ENCODE data around the gene NCR1.
"Not testable (repeated sequence)": the region's sequence is repeated elsewhere in the genome, so short reads cannot be mapped to it uniquely, and the experiment has no call there.

NCR1 gene
- total RNA-seq = 0.06 to 10.8 (median 0.58) reads per million in 9 experiments

- peaks cover 7% of the 10 kb centered on the region for H3K36me3 Mint-ChIP-seq (ENCODE audit: insufficient read depth)
- peak within 1 kb of the TSS; percentile 69 to 80 for H3K27ac Mint-ChIP-seq
- peak within 1 kb of the TSS; percentile 59 to 77 for H3K4me3 Mint-ChIP-seq
- peaks cover 0 to 2% of the 10 kb centered on the region in 2 donors for H3K9me3 Mint-ChIP-seq
- DNase-seq (peak in 2 of 3 experiments; percentile 8 to 35), ATAC-seq (replicated peaks) (peak; percentile 83)
- peaks cover 0 to 9% of the 10 kb centered on the region in 2 donors for H3K27me3 Mint-ChIP-seq
- H3K4me1 Mint-ChIP-seq (ENCODE audit: low read depth in 2 of 2) = peaks cover 0 to 10% of the 10 kb centered on the region in 2 donors
Measured at GRCh38 chr19:54905803-54906511, at the start of gene NCR1. TSS of gene NCR1 (plus strand) at chr19:54906148. CDS start at chr19:54906188, 40 bp downstream.

GRCh38 chr19:54858476-54858875 is 47.5 kb upstream of the NCR1 start:
- not testable (repeated sequence) for DNase-seq; H3K9me3 Mint-ChIP-seq; H3K4me3 Mint-ChIP-seq; ATAC-seq (replicated peaks); H3K36me3 Mint-ChIP-seq (ENCODE audit: insufficient read depth); H3K27ac Mint-ChIP-seq; H3K4me1 Mint-ChIP-seq (ENCODE audit: low read depth in 2 of 2)
- H3K27me3 Mint-ChIP-seq = peaks cover 34 to 43% of the 10 kb centered on the region in 2 donors

GRCh38 chr19:54859421-54859820 is 46.5 kb upstream of the NCR1 start:
- not testable (repeated sequence) for ATAC-seq (replicated peaks); H3K4me1 Mint-ChIP-seq (ENCODE audit: low read depth in 2 of 2); DNase-seq; H3K9me3 Mint-ChIP-seq; H3K27ac Mint-ChIP-seq; H3K4me3 Mint-ChIP-seq; H3K36me3 Mint-ChIP-seq (ENCODE audit: insufficient read depth)
- peaks cover 28 to 43% of the 10 kb centered on the region in 2 donors for H3K27me3 Mint-ChIP-seq

- not testable (repeated sequence) for H3K4me1 Mint-ChIP-seq (ENCODE audit: low read depth in 2 of 2); H3K4me3 Mint-ChIP-seq; H3K36me3 Mint-ChIP-seq (ENCODE audit: insufficient read depth); DNase-seq; H3K9me3 Mint-ChIP-seq; H3K27ac Mint-ChIP-seq; ATAC-seq (replicated peaks)
- H3K27me3 Mint-ChIP-seq = peaks cover 47 to 57% of the 10 kb centered on the region in 2 donors
Measured at GRCh38 chr19:54863459-54863858, 42.5 kb upstream of the NCR1 start.

GRCh38 chr19:54871696-54872095 is 34.3 kb upstream of the NCR1 start:
- ATAC-seq (replicated peaks) = no peak
- Mint-ChIP-seq H3K4me1 (ENCODE audit: low read depth in 2 of 2) (no peaks in the 10 kb centered on the region), H3K27me3 (peaks cover 3 to 25% of the 10 kb centered on the region in 2 donors), H3K4me3 (no peak overlapping the region), H3K36me3 (ENCODE audit: insufficient read depth) (no peaks in the 10 kb centered on the region), H3K27ac (no peak overlapping the region), H3K9me3 (no peaks in the 10 kb centered on the region)
- DNase-seq = no peak

- Mint-ChIP-seq H3K27ac (no peak within 1 kb of the TSS), H3K36me3 (ENCODE audit: insufficient read depth) (no peaks in the 10 kb centered on the region), H3K27me3 (peaks cover 0 to 11% of the 10 kb centered on the region in 2 donors), H3K4me3 (no peak within 1 kb of the TSS), H3K4me1 (ENCODE audit: low read depth in 2 of 2) (no peaks in the 10 kb centered on the region), H3K9me3 (no peaks in the 10 kb centered on the region)
- DNase-seq (no peak), ATAC-seq (replicated peaks) (no peak)
Measured at GRCh38 chr19:54873990-54874389, 32.0 kb upstream of the NCR1 start, which contains the start of gene FCAR. TSS of gene FCAR (plus strand) at chr19:54874235. CDS start at chr19:54874290, 55 bp downstream.

GRCh38 chr19:54875506-54875905 is 30.4 kb upstream of the NCR1 start:
- Mint-ChIP-seq H3K27ac (no peak overlapping the region), H3K9me3 (no peaks in the 10 kb centered on the region), H3K27me3 (peaks cover 7 to 18% of the 10 kb centered on the region in 2 donors), H3K36me3 (ENCODE audit: insufficient read depth) (no peaks in the 10 kb centered on the region), H3K4me3 (no peak overlapping the region), H3K4me1 (ENCODE audit: low read depth in 2 of 2) (no peaks in the 10 kb centered on the region)
- DNase-seq = no peak
- no peak for ATAC-seq (replicated peaks)

- ATAC-seq (replicated peaks) (no peak), DNase-seq (no peak)
- H3K4me3 Mint-ChIP-seq = no peak overlapping the region
- H3K4me1 Mint-ChIP-seq (ENCODE audit: low read depth in 2 of 2) = peaks cover 0 to 5% of the 10 kb centered on the region in 2 donors
- no peak overlapping the region for H3K27ac Mint-ChIP-seq
- H3K9me3 Mint-ChIP-seq = no peaks in the 10 kb centered on the region
- H3K27me3 Mint-ChIP-seq = peaks cover 18 to 21% of the 10 kb centered on the region in 2 donors
- peaks cover 3% of the 10 kb centered on the region for H3K36me3 Mint-ChIP-seq (ENCODE audit: insufficient read depth)
Measured at GRCh38 chr19:54877471-54877870, 28.5 kb upstream of the NCR1 start.

- H3K4me3 Mint-ChIP-seq = no peak overlapping the region
- peaks cover 9% of the 10 kb centered on the region for H3K36me3 Mint-ChIP-seq (ENCODE audit: insufficient read depth)
- H3K27me3 Mint-ChIP-seq = peaks cover 18 to 19% of the 10 kb centered on the region in 2 donors
- H3K9me3 Mint-ChIP-seq = no peaks in the 10 kb centered on the region
- no peak for DNase-seq
- peaks cover 0 to 8% of the 10 kb centered on the region in 2 donors for H3K4me1 Mint-ChIP-seq (ENCODE audit: low read depth in 2 of 2)
- H3K27ac Mint-ChIP-seq = no peak overlapping the region
- ATAC-seq (replicated peaks) = no peak
Measured at GRCh38 chr19:54881884-54882283, 24.1 kb upstream of the NCR1 start.

GRCh38 chr19:54882758-54883157 is 23.2 kb upstream of the NCR1 start:
- no peaks in the 10 kb centered on the region for H3K9me3 Mint-ChIP-seq
- DNase-seq (no peak), ATAC-seq (replicated peaks) (peak; percentile 35)
- peaks cover 0 to 8% of the 10 kb centered on the region in 2 donors for H3K4me1 Mint-ChIP-seq (ENCODE audit: low read depth in 2 of 2)
- H3K4me3 Mint-ChIP-seq = peak overlapping the region; percentile 8 to 24
- H3K27me3 Mint-ChIP-seq = peaks cover 18 to 19% of the 10 kb centered on the region in 2 donors
- peaks cover 10% of the 10 kb centered on the region for H3K36me3 Mint-ChIP-seq (ENCODE audit: insufficient read depth)
- H3K27ac Mint-ChIP-seq = peak overlapping the region in 1 of 2 donors; percentile 65

- H3K27ac Mint-ChIP-seq = peak overlapping the region in 1 of 2 donors; percentile 65
- ATAC-seq (replicated peaks) (no peak), DNase-seq (no peak)
- peaks cover 18 to 19% of the 10 kb centered on the region in 2 donors for H3K27me3 Mint-ChIP-seq
- peak overlapping the region; percentile 8 to 24 for H3K4me3 Mint-ChIP-seq
- H3K4me1 Mint-ChIP-seq (ENCODE audit: low read depth in 2 of 2) = peaks cover 0 to 8% of the 10 kb centered on the region in 2 donors
- H3K36me3 Mint-ChIP-seq (ENCODE audit: insufficient read depth) = peaks cover 10% of the 10 kb centered on the region
- no peaks in the 10 kb centered on the region for H3K9me3 Mint-ChIP-seq
Measured at GRCh38 chr19:54883228-54883627, 22.7 kb upstream of the NCR1 start.

- DNase-seq (no peak), ATAC-seq (replicated peaks) (no peak)
- H3K9me3 Mint-ChIP-seq = no peaks in the 10 kb centered on the region
- H3K4me1 Mint-ChIP-seq (ENCODE audit: low read depth in 2 of 2) = no peaks in the 10 kb centered on the region
- no peaks in the 10 kb centered on the region for H3K27me3 Mint-ChIP-seq
- peaks cover 7% of the 10 kb centered on the region for H3K36me3 Mint-ChIP-seq (ENCODE audit: insufficient read depth)
- no peak overlapping the region for H3K27ac Mint-ChIP-seq
- H3K4me3 Mint-ChIP-seq = no peak overlapping the region
Measured at GRCh38 chr19:54888239-54888638, 17.7 kb upstream of the NCR1 start.

GRCh38 chr19:54889566-54889965 is 16.4 kb upstream of the NCR1 start:
- no peaks in the 10 kb centered on the region for H3K9me3 Mint-ChIP-seq
- H3K4me1 Mint-ChIP-seq (ENCODE audit: low read depth in 2 of 2) = no peaks in the 10 kb centered on the region
- no peaks in the 10 kb centered on the region for H3K27me3 Mint-ChIP-seq
- no peak overlapping the region for H3K27ac Mint-ChIP-seq
- no peak overlapping the region for H3K4me3 Mint-ChIP-seq
- ATAC-seq (replicated peaks) (no peak), DNase-seq (no peak)
- peaks cover 7% of the 10 kb centered on the region for H3K36me3 Mint-ChIP-seq (ENCODE audit: insufficient read depth)

- ATAC-seq (replicated peaks) (no peak), DNase-seq (no peak)
- Mint-ChIP-seq H3K4me1 (ENCODE audit: low read depth in 2 of 2) (no peaks in the 10 kb centered on the region), H3K9me3 (no peaks in the 10 kb centered on the region), H3K27me3 (peaks cover 23 to 30% of the 10 kb centered on the region in 2 donors), H3K27ac (no peak overlapping the region), H3K36me3 (ENCODE audit: insufficient read depth) (no peaks in the 10 kb centered on the region), H3K4me3 (no peak overlapping the region)
Measured at GRCh38 chr19:54893406-54893805, 12.5 kb upstream of the NCR1 start.
